ENCODE results near the gene CASP7. TPM values are rescaled to one million over a fixed set of nuclear protein-coding genes. Genes with fewer than 3 reads are reported as not detected.

The CASP7 gene
- total and polyA plus RNA-seq, 2 of the 8 experiments (the other 6 are each of a cell fraction or from before 2014, with no cell fraction given): 2.3 to 4.1 TPM

DNA sequence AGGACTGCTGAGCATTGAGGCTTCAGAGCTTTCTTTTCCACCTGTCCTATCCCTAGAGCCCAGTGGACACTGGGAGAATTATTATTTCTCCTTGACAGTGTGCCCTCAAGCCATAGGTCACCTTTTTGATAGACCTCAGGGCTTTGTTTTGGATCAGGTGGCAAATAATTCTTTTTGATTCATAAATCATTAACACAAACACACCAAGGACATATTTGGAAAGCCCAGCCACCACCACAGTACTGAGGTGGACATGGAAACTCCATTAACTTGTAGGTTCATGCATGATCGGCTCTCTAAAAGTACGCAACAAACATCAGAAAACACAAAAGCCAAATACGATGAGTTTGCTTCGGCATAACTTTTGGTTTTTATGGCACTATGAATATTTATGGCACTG, 53.9 kb downstream of the CASP7 start:
- Histone ChIP-seq H2AFZ (ENCODE audit: low read length) (no peak overlapping the region), H3K9ac (replicated peaks in 1 of 4; ENCODE audit: extremely low read depth in 1 of 4, low read depth in 3 of 4, low read length in 3 of 4) (no peak overlapping the region), H2BK20ac (ENCODE audit: low read length) (no peak overlapping the region), H3K9me3 (ENCODE audit: insufficient read depth in 2 of 2, low read depth in 1 of 2, low read length in 1 of 2) (no peaks in the 10 kb centered on the region), H3K23me2 (ENCODE audit: low read depth, low read length) (no peaks in the 10 kb centered on the region), H3K36me3 (ENCODE audit: control insufficient read depth in 2 of 4, insufficient read depth in 4 of 4, low read length in 3 of 4) (peaks cover 0 to 6% (median 2%) of the 10 kb centered on the region in 4 experiments; a peak in 3 of 8 replicates), H3K79me1 (ENCODE audit: low read depth, low read length) (no peaks in the 10 kb centered on the region), H2BK12ac (ENCODE audit: low read depth, low read length) (no peak overlapping the region), H4K5ac (ENCODE audit: insufficient read length, low read depth, low read length) (no peak overlapping the region), H4K20me1 (replicated peaks in 1 of 2; ENCODE audit: control insufficient read depth in 1 of 2, insufficient read depth in 2 of 2, low read length in 2 of 2) (no peaks in the 10 kb centered on the region), H2BK15ac (ENCODE audit: low read length) (no peak overlapping the region), H3K4ac (replicated peaks; ENCODE audit: insufficient read length, low read depth, low read length) (no peak overlapping the region), H3K27me3 (replicated peaks in 1 of 4; ENCODE audit: control insufficient read depth in 3 of 4, extremely low read depth in 1 of 4, insufficient read depth in 3 of 4, low read length in 3 of 4) (no peaks in the 10 kb centered on the region), H3K56ac (replicated peaks; ENCODE audit: insufficient read length, low read depth, low read length) (no peak overlapping the region), H2BK120ac (replicated peaks; ENCODE audit: low read depth, low read length) (no peak overlapping the region), H3K23ac (ENCODE audit: insufficient read length) (no peak overlapping the region), H2BK5ac (ENCODE audit: low read depth, low read length) (no peak overlapping the region), H3K4me1 (replicated peaks in 1 of 4; ENCODE audit: control insufficient read depth in 3 of 4, insufficient read depth in 4 of 4, low read length in 3 of 4) (peaks cover 0 to 2% (median 0%) of the 10 kb centered on the region in 4 experiments; a peak in 1 of 7 replicates), H2AK5ac (ENCODE audit: low read depth, low read length) (no peak overlapping the region), H3K4me2 (ENCODE audit: insufficient read depth in 1 of 2, low read depth in 2 of 2, low read length in 2 of 2) (no peak overlapping the region), H3K79me2 (ENCODE audit: control insufficient read depth in 1 of 2, insufficient read depth in 2 of 2, low read length in 2 of 2) (no peaks in the 10 kb centered on the region), H3K14ac (ENCODE audit: insufficient read length) (no peak overlapping the region), H4K91ac (replicated peaks; ENCODE audit: insufficient read length, low read length) (no peak overlapping the region), H3K4me3 (ENCODE audit: extremely low read depth in 1 of 4, insufficient read depth in 2 of 4, low read depth in 3 of 4, low read length in 4 of 4) (no peak overlapping the region), H3K27ac (ENCODE audit: low read depth, low read length) (no peak overlapping the region), H3K18ac (ENCODE audit: extremely low read depth, low read length) (no peak overlapping the region), H4K8ac (ENCODE audit: extremely low read depth, insufficient read depth, low read length) (no peak overlapping the region)
- POLR2A ChIA-PET (ENCODE audit: partially characterized antibody): no interaction called here
- CTCF ChIA-PET (ENCODE audit: partially characterized antibody): interaction anchor here (0.9 to 3.1 kb wide), 7 partner anchors 10 to 88 kb away, joined by 3 to 12 read pairs (median 4); no protein-coding TSS in a partner anchor
- DNase-seq (ENCODE audit: low read depth in 1 of 2, low spot score in 2 of 2): no peak
- FAIRE-seq: no peak
- WGBS, 2 experiments (ENCODE audit: extremely low coverage in 1 of 2, insufficient coverage in 1 of 2, insufficient read length in 1 of 2, insufficient replicate concordance in 2 of 2, low coverage in 1 of 2, low lambda C conversion rate in 2 of 2, missing lambda C conversion rate in 1 of 2): 99% methylated on average over 4 of the region's 4 CpGs; no CpG with 5 or more reads in 1 of the 2 experiments
- no peak for TF ChIP-seq ZNF274 (IDR thresholded peaks at IDR 0.05; ENCODE audit: borderline replicate concordance, extremely low read depth, low read length)
- no peak for TF ChIP-seq SAP30 (IDR thresholded peaks at IDR 0.05; ENCODE audit: insufficient read depth, insufficient replicate concordance, low read length)
- TF ChIP-seq TAF7 (optimal IDR thresholded peaks at IDR 0.05; ENCODE audit: borderline replicate concordance, low read depth, low read length): no peak
- TF ChIP-seq, protein P1, sequence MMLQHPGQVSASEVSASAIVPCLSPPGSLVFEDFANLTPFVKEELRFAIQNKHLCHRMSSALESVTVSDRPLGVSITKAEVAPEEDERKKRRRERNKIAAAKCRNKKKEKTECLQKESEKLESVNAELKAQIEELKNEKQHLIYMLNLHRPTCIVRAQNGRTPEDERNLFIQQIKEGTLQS (IDR thresholded peaks at IDR 0.05; ENCODE audit: insufficient read depth, low read depth, low read length): no peak
- no peak for TF ChIP-seq SUZ12 (IDR thresholded peaks at IDR 0.05; ENCODE audit: low read length)
- no peak for TF ChIP-seq GTF2F1 (IDR thresholded peaks at IDR 0.05; ENCODE audit: borderline replicate concordance, low read depth, low read length)
- TF ChIP-seq JUN (IDR thresholded peaks at IDR 0.05; ENCODE audit: low read depth, low read length): no peak
